Loucy (cell line): ENCODE measurements around the gene TACR2.

ENCODE experiments used
- H2AFZ ChIP-seq: fragments of 200-600 bp; sonication (generic); 2 replicates; pipeline ENCODE4 v1.6.0; 2016; ENCODE audit warnings: antibody characterized with exemption, mild to moderate bottlenecking, low read length, moderate library complexity
- H3F3A ChIP-seq: fragments of 200-600 bp; 2 replicates; pipeline ENCODE4 v1.6.0; 2016; ENCODE audit warnings: antibody characterized with exemption, low read depth, mild to moderate bottlenecking
- H3K27me3 ChIP-seq: fragments of 200-600 bp; sonication (generic); 2 replicates; pipeline ENCODE4 v1.6.1; 2014; ENCODE audit warnings: low read length, mild to moderate bottlenecking; ENCODE audit not compliant: insufficient read depth, poor library complexity, severe bottlenecking
- H3K36me3 ChIP-seq: fragments of 200-600 bp; sonication (generic); 2 replicates; pipeline ENCODE4 v1.6.1; 2016; ENCODE audit warnings: low read length; ENCODE audit not compliant: insufficient read depth
- H3K4me1 ChIP-seq: fragments of 200-600 bp; sonication (generic); 2 replicates; pipeline ENCODE4 v1.5.1; 2014; ENCODE audit warnings: low read length, mild to moderate bottlenecking; ENCODE audit not compliant: insufficient read depth, poor library complexity, severe bottlenecking
- H3K4me2 ChIP-seq: fragments of 200-600 bp; sonication (generic); 2 replicates; pipeline ENCODE4 v1.6.0; 2014; ENCODE audit warnings: antibody characterized with exemption, low read length, low read depth, mild to moderate bottlenecking; ENCODE audit not compliant: poor library complexity, severe bottlenecking
- H3K4me3 ChIP-seq: fragments of 200-600 bp; sonication (generic); 2 replicates; pipeline ENCODE4 v1.5.1; 2014; ENCODE audit warnings: low read length, mild to moderate bottlenecking, mixed read lengths; ENCODE audit not compliant: poor library complexity, severe bottlenecking
- H3K79me2 ChIP-seq: fragments of 200-600 bp; sonication (generic); 2 replicates; pipeline ENCODE4 v1.6.1; 2014; ENCODE audit warnings: low read length; ENCODE audit not compliant: insufficient read depth
- H3K9ac ChIP-seq: fragments of 200-600 bp; sonication (generic); 2 replicates; pipeline ENCODE4 v1.6.0; 2014; ENCODE audit warnings: mild to moderate bottlenecking, low read depth, low read length, moderate library complexity; ENCODE audit not compliant: poor library complexity, severe bottlenecking
- H3K9me2 ChIP-seq: fragments of 200-600 bp; sonication (generic); replicated peaks from 2 replicates; pipeline ENCODE4 v1.6.1; 2016; ENCODE audit warnings: low read depth, low read length, mixed read lengths
- H3K9me3 ChIP-seq: fragments of 200-600 bp; sonication (generic); 2 replicates; pipeline ENCODE4 v1.6.1; 2014; ENCODE audit warnings: mild to moderate bottlenecking, antibody characterized with exemption, low read length, low read depth; ENCODE audit not compliant: insufficient read depth
- H4K20me1 ChIP-seq: fragments of 200-600 bp; sonication (generic); 2 replicates; pipeline ENCODE4 v1.6.0; 2014; ENCODE audit warnings: antibody characterized with exemption, low read length, mild to moderate bottlenecking; ENCODE audit not compliant: insufficient read depth, poor library complexity, severe bottlenecking
- EZH2phosphoT487 ChIP-seq: fragments of 200-600 bp; IDR thresholded peaks from 2 replicates; pipeline ENCODE4 v1.6.1; 2018; ENCODE audit warnings: antibody characterized with exemption, mild to moderate bottlenecking, moderate library complexity, borderline replicate concordance
- TF ChIP-seq, protein P1 (sequence below): fragments of 200-600 bp; sonication (generic); conservative IDR thresholded peaks from 2 replicates; pipeline ENCODE4 v1.5.1; 2014; ENCODE audit warnings: mild to moderate bottlenecking, antibody characterized with exemption, low read length

Gene TACR2

DNA sequence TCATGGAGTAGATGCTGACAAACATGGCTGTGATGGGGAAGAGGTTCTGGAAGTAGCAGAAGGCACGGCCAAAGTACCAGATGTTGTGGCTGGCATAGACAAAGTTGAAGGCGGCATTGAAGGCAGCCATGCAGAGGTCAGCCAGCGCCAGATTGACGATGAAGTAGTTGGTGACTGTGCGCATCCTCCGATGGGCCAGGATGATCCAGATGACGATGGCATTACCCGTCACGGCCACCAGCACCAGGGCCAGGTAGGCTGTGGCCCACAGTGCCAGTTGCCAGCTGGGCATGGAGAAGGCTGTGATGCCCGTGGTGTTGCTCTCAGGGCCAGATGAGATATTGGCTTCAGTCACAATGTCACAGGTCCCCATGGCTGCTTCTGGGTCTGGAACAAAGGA lies 767 bp downstream of the TACR2 start:
- Histone ChIP-seq H3K9me2 (no peaks in the 10 kb centered on the region), H3K79me2 (no peaks in the 10 kb centered on the region), H3K36me3 (no peaks in the 10 kb centered on the region), H4K20me1 (no peaks in the 10 kb centered on the region), H3K9ac (no peak overlapping the region), H3K4me3 (no peak overlapping the region), H3F3A (no peaks in the 10 kb centered on the region), H3K4me1 (no peaks in the 10 kb centered on the region), H3K27me3 (no peaks in the 10 kb centered on the region), H3K4me2 (no peak overlapping the region), H3K9me3 (no peaks in the 10 kb centered on the region), H2AFZ (no peak overlapping the region)
- TF ChIP-seq, protein P1, sequence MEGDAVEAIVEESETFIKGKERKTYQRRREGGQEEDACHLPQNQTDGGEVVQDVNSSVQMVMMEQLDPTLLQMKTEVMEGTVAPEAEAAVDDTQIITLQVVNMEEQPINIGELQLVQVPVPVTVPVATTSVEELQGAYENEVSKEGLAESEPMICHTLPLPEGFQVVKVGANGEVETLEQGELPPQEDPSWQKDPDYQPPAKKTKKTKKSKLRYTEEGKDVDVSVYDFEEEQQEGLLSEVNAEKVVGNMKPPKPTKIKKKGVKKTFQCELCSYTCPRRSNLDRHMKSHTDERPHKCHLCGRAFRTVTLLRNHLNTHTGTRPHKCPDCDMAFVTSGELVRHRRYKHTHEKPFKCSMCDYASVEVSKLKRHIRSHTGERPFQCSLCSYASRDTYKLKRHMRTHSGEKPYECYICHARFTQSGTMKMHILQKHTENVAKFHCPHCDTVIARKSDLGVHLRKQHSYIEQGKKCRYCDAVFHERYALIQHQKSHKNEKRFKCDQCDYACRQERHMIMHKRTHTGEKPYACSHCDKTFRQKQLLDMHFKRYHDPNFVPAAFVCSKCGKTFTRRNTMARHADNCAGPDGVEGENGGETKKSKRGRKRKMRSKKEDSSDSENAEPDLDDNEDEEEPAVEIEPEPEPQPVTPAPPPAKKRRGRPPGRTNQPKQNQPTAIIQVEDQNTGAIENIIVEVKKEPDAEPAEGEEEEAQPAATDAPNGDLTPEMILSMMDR: no peak
- TF ChIP-seq EZH2phosphoT487: no peak

GRCh38 chr10:69415049-69415448 lies 1.7 kb downstream of the TACR2 start:
- H3K9me2 ChIP-seq: no peaks in the 10 kb centered on the region
- no peaks in the 10 kb centered on the region for H3K27me3 ChIP-seq
- H3K4me1 ChIP-seq: peaks cover 4% of the 10 kb centered on the region
- H3K36me3 ChIP-seq: no peaks in the 10 kb centered on the region
- H3K9me3 ChIP-seq: no peaks in the 10 kb centered on the region
- H3K4me2 ChIP-seq: no peak overlapping the region
- TF ChIP-seq, protein P1: no peak
- no peak for TF ChIP-seq EZH2phosphoT487
- H4K20me1 ChIP-seq: no peaks in the 10 kb centered on the region
- H3F3A ChIP-seq: no peaks in the 10 kb centered on the region
- H3K79me2 ChIP-seq: no peaks in the 10 kb centered on the region
- H3K9ac ChIP-seq: no peak overlapping the region
- no peak overlapping the region for H3K4me3 ChIP-seq
- H2AFZ ChIP-seq: no peak overlapping the region

- H4K20me1 ChIP-seq: no peaks in the 10 kb centered on the region
- H3K4me2 ChIP-seq: no peak overlapping the region
- TF ChIP-seq EZH2phosphoT487: no peak
- TF ChIP-seq, protein P1: no peak
- no peaks in the 10 kb centered on the region for H3K27me3 ChIP-seq
- no peak overlapping the region for H3K4me3 ChIP-seq
- H3K9ac ChIP-seq: no peak overlapping the region
- no peaks in the 10 kb centered on the region for H3K79me2 ChIP-seq
- H3K4me1 ChIP-seq: peaks cover 10% of the 10 kb centered on the region
- no peaks in the 10 kb centered on the region for H3F3A ChIP-seq
- no peaks in the 10 kb centered on the region for H3K36me3 ChIP-seq
- no peak overlapping the region for H2AFZ ChIP-seq
- H3K9me3 ChIP-seq: no peaks in the 10 kb centered on the region
- no peaks in the 10 kb centered on the region for H3K9me2 ChIP-seq
Measured at GRCh38 chr10:69414036-69415018, 2.4 kb downstream of the TACR2 start.
